GM21825 (cell line): Measurements from ENCODE around the gene RBBP9.
"Not testable (repeated sequence)": the region's sequence is repeated elsewhere in the genome, so short reads cannot be mapped to it uniquely, and the experiment has no call there.

ENCODE experiments used
- ATAC-seq: cut with Tn5 transposase; IDR thresholded peaks from one replicate; pipeline ENCODE4 v1.9.1; 2021; ENCODE audit warnings: mild to moderate bottlenecking, moderate library complexity; ENCODE audit not compliant: unreplicated experiment

Gene RBBP9

GRCh38 chr20:18506744-18507143, 9.7 kb upstream of the RBBP9 start:
- no peak for ATAC-seq

- no peak for ATAC-seq
These were observed 7.5 kb upstream of the RBBP9 start for GRCh38 chr20:18504479-18505060.

GRCh38 chr20:18501672-18502071, 4.6 kb upstream of the RBBP9 start:
- ATAC-seq, result not testable (repeated sequence)

- ATAC-seq, result no peak
These were observed 578 bp upstream of the RBBP9 start for GRCh38 chr20:18497603-18498002.

GRCh38 chr20:18496042-18496441, 983 bp downstream of the RBBP9 start:
- ATAC-seq, result no peak

GRCh38 chr20:18488301-18488700, 8.7 kb downstream of the RBBP9 start:
- ATAC-seq, result no peak

GRCh38 chr20:18481596-18481995, 15.4 kb downstream of the RBBP9 start:
- ATAC-seq, result no peak

- no peak for ATAC-seq
These were observed 19.2 kb downstream of the RBBP9 start for GRCh38 chr20:18477821-18478220.

GRCh38 chr20:18477218-18477617, 19.8 kb downstream of the RBBP9 start:
- ATAC-seq, result no peak

GRCh38 chr20:18466894-18467730, 29.9 kb downstream of the RBBP9 start, which contains the start of the genes DZANK1 and POLR3F:
DZANK1 (minus strand) TSS chr20:18467030; CDS start chr20:18465358, 1,672 bp downstream.
POLR3F (plus strand) TSS chr20:18467390; CDS start chr20:18467507, 117 bp downstream.
- ATAC-seq, result peak; percentile 96

- no peak for ATAC-seq
These were observed 30.5 kb downstream of the RBBP9 start for GRCh38 chr20:18466574-18466893.

GRCh38 chr20:18465536-18466200, 31.4 kb downstream of the RBBP9 start:
- ATAC-seq, result no peak

GRCh38 chr20:18456600-18456999, 40.4 kb downstream of the RBBP9 start:
- no peak for ATAC-seq

GRCh38 chr20:18443886-18444285, 53.1 kb downstream of the RBBP9 start:
- no peak for ATAC-seq

- no peak for ATAC-seq
These were observed 56.6 kb downstream of the RBBP9 start for GRCh38 chr20:18440403-18440802.

- no peak for ATAC-seq
These were observed 60.2 kb downstream of the RBBP9 start for GRCh38 chr20:18436847-18437246.
